ENCODE results near the gene KCNIP3.

DNA sequence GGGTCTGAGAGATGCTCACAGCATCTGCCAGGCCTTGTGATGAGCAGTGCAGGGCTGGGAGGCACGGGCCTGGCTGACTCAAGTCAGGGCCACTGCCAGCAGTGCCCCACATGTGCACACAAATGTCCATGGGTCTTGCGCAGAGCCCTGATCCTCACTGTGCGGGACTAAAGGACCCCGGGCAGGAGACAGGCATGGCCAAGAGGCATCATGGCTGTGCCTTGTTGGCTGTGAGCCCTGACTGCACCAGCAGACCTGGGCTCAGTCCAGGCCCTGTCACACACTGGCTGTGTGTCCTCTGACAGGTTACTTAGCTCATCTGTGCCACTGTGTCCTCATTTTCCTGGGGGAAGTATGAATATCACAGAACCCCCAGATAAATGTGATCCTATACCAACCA is 4.0 kb downstream of the KCNIP3 start:
- TF ChIP-seq, protein P1, sequence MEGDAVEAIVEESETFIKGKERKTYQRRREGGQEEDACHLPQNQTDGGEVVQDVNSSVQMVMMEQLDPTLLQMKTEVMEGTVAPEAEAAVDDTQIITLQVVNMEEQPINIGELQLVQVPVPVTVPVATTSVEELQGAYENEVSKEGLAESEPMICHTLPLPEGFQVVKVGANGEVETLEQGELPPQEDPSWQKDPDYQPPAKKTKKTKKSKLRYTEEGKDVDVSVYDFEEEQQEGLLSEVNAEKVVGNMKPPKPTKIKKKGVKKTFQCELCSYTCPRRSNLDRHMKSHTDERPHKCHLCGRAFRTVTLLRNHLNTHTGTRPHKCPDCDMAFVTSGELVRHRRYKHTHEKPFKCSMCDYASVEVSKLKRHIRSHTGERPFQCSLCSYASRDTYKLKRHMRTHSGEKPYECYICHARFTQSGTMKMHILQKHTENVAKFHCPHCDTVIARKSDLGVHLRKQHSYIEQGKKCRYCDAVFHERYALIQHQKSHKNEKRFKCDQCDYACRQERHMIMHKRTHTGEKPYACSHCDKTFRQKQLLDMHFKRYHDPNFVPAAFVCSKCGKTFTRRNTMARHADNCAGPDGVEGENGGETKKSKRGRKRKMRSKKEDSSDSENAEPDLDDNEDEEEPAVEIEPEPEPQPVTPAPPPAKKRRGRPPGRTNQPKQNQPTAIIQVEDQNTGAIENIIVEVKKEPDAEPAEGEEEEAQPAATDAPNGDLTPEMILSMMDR (IDR thresholded peaks at IDR 0.05; ENCODE audit: low read depth, low read length): no peak
- TF ChIP-seq EZH2phosphoT487 (IDR thresholded peaks at IDR 0.05; ENCODE audit: low read depth): no peak
